Endodermal cell (in vitro differentiated cells): ENCODE measurements around the gene PRKCB. TPM values are rescaled to one million over a fixed set of nuclear protein-coding genes. Genes with fewer than 3 reads are reported as not detected.
A peak's percentile ranks its signal among the peaks of the same experiment; 100 is the strongest.

Experiments used
- DNase-seq: peaks from one replicate; pipeline ENCODE4 v3.0.0-alpha.2; 2017
- H3K27ac ChIP-seq: 2 replicates; pipeline ENCODE4 v1.5.1; 2013; ENCODE audit warnings: mild to moderate bottlenecking, low read depth, low read length, moderate library complexity
- H3K27me3 ChIP-seq: 2 replicates; pipeline ENCODE4 v1.6.1; 2013; ENCODE audit warnings: mild to moderate bottlenecking, low read length, moderate library complexity; ENCODE audit not compliant: insufficient read depth, control insufficient read depth, poor library complexity, severe bottlenecking
- H3K36me3 ChIP-seq: 2 replicates; pipeline ENCODE4 v1.7.0; 2013; ENCODE audit warnings: mild to moderate bottlenecking, low read length, moderate library complexity; ENCODE audit not compliant: control insufficient read depth, insufficient read depth
- H3K4me1 ChIP-seq: one replicate; pipeline ENCODE4 v1.7.0; 2013; ENCODE audit warnings: low read length; ENCODE audit not compliant: control insufficient read depth, insufficient read depth
- H3K4me3 ChIP-seq: 2 replicates; pipeline ENCODE4 v1.5.1; 2013; ENCODE audit warnings: mild to moderate bottlenecking, low read length, moderate library complexity
- H3K9ac ChIP-seq: 2 replicates; pipeline ENCODE4 v1.6.1; 2013; ENCODE audit warnings: mild to moderate bottlenecking, low read length, moderate library complexity; ENCODE audit not compliant: poor library complexity, severe bottlenecking; ENCODE audit errors: extremely low read depth
- H3K9me3 ChIP-seq: 2 replicates; pipeline ENCODE4 v1.6.1; 2013; ENCODE audit warnings: mild to moderate bottlenecking, low read length, moderate library complexity; ENCODE audit not compliant: control insufficient read depth
- H3K27ac Mint-ChIP-seq: 2 replicates; pipeline ENCODE4 v1.8.0; 2020; ENCODE audit warnings: mixed read lengths
- H3K27me3 Mint-ChIP-seq: 2 replicates; pipeline ENCODE4 v1.8.0; 2021; ENCODE audit warnings: mild to moderate bottlenecking, mixed read lengths; ENCODE audit not compliant: insufficient read depth
- H3K36me3 Mint-ChIP-seq: 2 replicates; pipeline ENCODE4 v1.8.0; 2020; ENCODE audit warnings: low read depth, mixed read lengths
- H3K4me1 Mint-ChIP-seq: 2 replicates; pipeline ENCODE4 v1.8.0; 2020; ENCODE audit warnings: mixed read lengths
- H3K4me3 Mint-ChIP-seq: 2 replicates; pipeline ENCODE4 v1.8.0; 2020; ENCODE audit warnings: mild to moderate bottlenecking, moderate library complexity, mixed read lengths
- H3K9me3 Mint-ChIP-seq: 2 replicates; pipeline ENCODE4 v1.8.0; 2020; ENCODE audit warnings: mild to moderate bottlenecking, mixed read lengths
- CTCF ChIP-seq: fragments of 200-600 bp; sonication (generic); conservative IDR thresholded peaks from 2 replicates; pipeline ENCODE4 v1.5.0; 2021; ENCODE audit warnings: antibody characterized with exemption, mild to moderate bottlenecking
- WGBS, 2 experiments: methylation state at CpG; one replicate each; pipeline versions ENCODE4 v1.1.5 to v1.1.7; 2013; ENCODE audit warnings: missing lambda C conversion rate in 2 of 2, mixed read lengths in 1 of 2; ENCODE audit not compliant: insufficient coverage in 1 of 2, insufficient read length in 1 of 2; 5-methylcytosine and 5-hydroxymethylcytosine counted together
- total RNA-seq, 2 donors: library from RNA; stranded (reverse); fragmentation: NEBNext Ultra II Directional in 1 of 2; extraction: Animal tissue kit (Norgen Biotek cat#: 25700) in 1 of 2; gene quantifications; 2 replicates in 1 of 2; 3 replicates in 1 of 2; pipeline ENCODE4 v1.2.1, GENCODE V29; 2021

The PRKCB gene
- total RNA-seq, 2 donors from 2014 or later = 0.38 to 1.1 TPM

GRCh38 chr16:24116046-24116776, 280.4 kb downstream of the PRKCB start:
- no peaks in the 10 kb centered on the region for H3K36me3 Mint-ChIP-seq

GRCh38 chr16:24116989-24117388, 281.2 kb downstream of the PRKCB start:
- H3K27me3 Mint-ChIP-seq = peaks cover 2% of the 10 kb centered on the region
- DNase-seq = peak; percentile 31
- H3K4me3 Mint-ChIP-seq = no peak overlapping the region
- H3K36me3 Mint-ChIP-seq = no peaks in the 10 kb centered on the region
- Histone ChIP-seq H3K4me3 (no peak overlapping the region), H3K9me3 (no peaks in the 10 kb centered on the region), H3K27me3 (no peaks in the 10 kb centered on the region), H3K9ac (no peak overlapping the region), H3K27ac (no peak overlapping the region), H3K4me1 (peaks cover 4% of the 10 kb centered on the region), H3K36me3 (no peaks in the 10 kb centered on the region)
- no peak overlapping the region for H3K27ac Mint-ChIP-seq
- H3K9me3 Mint-ChIP-seq = no peaks in the 10 kb centered on the region
- no peak for TF ChIP-seq CTCF
- WGBS, 2 experiments = 83 to 87% methylated on average over 9 of the region's 9 CpGs
- H3K4me1 Mint-ChIP-seq = peaks cover 18% of the 10 kb centered on the region

More at GRCh38 chr16:24116046-24116776, 280.4 kb downstream of the PRKCB start:
- Histone ChIP-seq H3K4me3 (no peak overlapping the region), H3K4me1 (peaks cover 4% of the 10 kb centered on the region), H3K27ac (no peak overlapping the region), H3K9ac (no peak overlapping the region), H3K9me3 (no peaks in the 10 kb centered on the region), H3K27me3 (no peaks in the 10 kb centered on the region), H3K36me3 (no peaks in the 10 kb centered on the region)
- peaks cover under 1% of the 10 kb centered on the region for H3K9me3 Mint-ChIP-seq
- H3K4me1 Mint-ChIP-seq = peaks cover 18% of the 10 kb centered on the region
- 96 to 97% methylated on average over 5 to 8 of the region's 10 CpGs for WGBS, 2 experiments
- H3K27ac Mint-ChIP-seq = no peak overlapping the region
- peaks cover 2% of the 10 kb centered on the region for H3K27me3 Mint-ChIP-seq
- TF ChIP-seq CTCF = no peak
- DNase-seq = no peak
- no peak overlapping the region for H3K4me3 Mint-ChIP-seq

- Histone ChIP-seq H3K4me3 (no peak overlapping the region), H3K27ac (no peak overlapping the region), H3K4me1 (peaks cover 4% of the 10 kb centered on the region), H3K9me3 (no peaks in the 10 kb centered on the region), H3K36me3 (no peaks in the 10 kb centered on the region), H3K27me3 (no peaks in the 10 kb centered on the region), H3K9ac (no peak overlapping the region)
- 71 to 80% methylated on average over 8 of the region's 8 CpGs for WGBS, 2 experiments
- no peak overlapping the region for H3K27ac Mint-ChIP-seq
- no peaks in the 10 kb centered on the region for H3K36me3 Mint-ChIP-seq
- DNase-seq = peak; percentile 52
- peaks cover 18% of the 10 kb centered on the region for H3K4me1 Mint-ChIP-seq
- H3K4me3 Mint-ChIP-seq = no peak overlapping the region
- H3K27me3 Mint-ChIP-seq = peaks cover 2% of the 10 kb centered on the region
- H3K9me3 Mint-ChIP-seq = no peaks in the 10 kb centered on the region
- no peak for TF ChIP-seq CTCF
These were observed 281.9 kb downstream of the PRKCB start for GRCh38 chr16:24117680-24118079.
